Cardiac muscle cell (in vitro differentiated cells and primary cell): ENCODE results near the gene ICE2. TPM values are rescaled to one million over a fixed set of nuclear protein-coding genes. Genes with fewer than 3 reads are reported as not detected.
A peak's percentile ranks its signal among the peaks of the same experiment; 100 is the strongest.

Experiments used
- DNase-seq, 2 donors: peaks; one replicate each; pipeline versions ENCODE4 v3.0.0 to v3.0.0-alpha.2; 2010 to 2017; ENCODE audit warnings: low read depth in 1 of 2, low spot score in 1 of 2
- H3K27ac ChIP-seq: fragments of 200-600 bp; sonication (generic); 2 replicates; pipeline ENCODE4 v1.5.1; 2016
- H3K27me3 ChIP-seq: fragments of 200-600 bp; sonication (generic); 2 replicates; pipeline ENCODE4 v1.6.0; 2016; ENCODE audit warnings: control low read depth
- H3K36me3 ChIP-seq: fragments of 200-600 bp; sonication (generic); 2 replicates; pipeline ENCODE4 v1.5.1; 2016; ENCODE audit warnings: control low read depth
- H3K4me1 ChIP-seq: fragments of 200-600 bp; sonication (generic); 2 replicates; pipeline ENCODE4 v1.8.1; 2017; ENCODE audit warnings: low read depth, mild to moderate bottlenecking, mixed run types
- H3K4me3 ChIP-seq: fragments of 200-600 bp; sonication (generic); 2 replicates; pipeline ENCODE4 v1.5.1; 2016; ENCODE audit warnings: mild to moderate bottlenecking
- H3K9me3 ChIP-seq: fragments of 200-600 bp; sonication (generic); 2 replicates; pipeline ENCODE4 v1.5.1; 2017; ENCODE audit warnings: low read depth, mild to moderate bottlenecking, control low read depth
- polyA plus RNA-seq: library from polyadenylated mRNA; unstranded; fragments of >200 nt; fragmentation: Nextera tagmentation; extraction: Ambion mirVana; gene quantifications from 2 replicates; pipeline ENCODE4 v1.2.1, GENCODE V29; 2016
- total RNA-seq: library from RNA; depleted of rRNA; stranded (reverse); fragments of >200 nt; gene quantifications from 2 replicates; pipeline ENCODE4 v1.2.3, GENCODE V29; 2016
- TF ChIP-seq, protein P1 (sequence below): IDR thresholded peaks from 2 replicates; pipeline ENCODE4 v1.5.1; 2012; ENCODE audit warnings: low read depth, mild to moderate bottlenecking, low read length

Gene ICE2
- total and polyA plus RNA-seq, 2 experiments from 2014 or later: 26.4 to 41.5 TPM

DNA sequence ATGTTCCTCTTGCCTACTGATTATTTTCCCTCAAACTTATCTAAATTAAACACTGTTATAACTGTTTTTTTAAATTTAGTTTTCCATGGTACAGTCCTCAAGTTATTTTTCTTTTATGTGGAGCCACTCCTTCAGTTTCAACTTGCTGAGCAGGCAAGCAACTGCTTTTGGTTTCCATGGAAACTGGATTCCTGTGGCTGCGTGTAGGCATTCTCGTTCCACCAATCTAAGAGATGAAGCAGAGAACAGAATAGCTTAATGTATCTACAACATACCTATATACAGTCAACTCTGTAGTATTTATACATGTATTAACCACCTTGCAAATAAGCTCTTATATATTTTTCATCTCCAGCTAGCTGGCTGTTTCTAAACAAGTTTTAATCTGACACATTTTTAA lies 55.4 kb downstream of the ICE2 start:
- no peak overlapping the region for H3K27ac ChIP-seq
- no peaks in the 10 kb centered on the region for H3K9me3 ChIP-seq
- DNase-seq: peak; percentile 75 to 93
- H3K4me3 ChIP-seq: no peak overlapping the region
- TF ChIP-seq, protein P1, sequence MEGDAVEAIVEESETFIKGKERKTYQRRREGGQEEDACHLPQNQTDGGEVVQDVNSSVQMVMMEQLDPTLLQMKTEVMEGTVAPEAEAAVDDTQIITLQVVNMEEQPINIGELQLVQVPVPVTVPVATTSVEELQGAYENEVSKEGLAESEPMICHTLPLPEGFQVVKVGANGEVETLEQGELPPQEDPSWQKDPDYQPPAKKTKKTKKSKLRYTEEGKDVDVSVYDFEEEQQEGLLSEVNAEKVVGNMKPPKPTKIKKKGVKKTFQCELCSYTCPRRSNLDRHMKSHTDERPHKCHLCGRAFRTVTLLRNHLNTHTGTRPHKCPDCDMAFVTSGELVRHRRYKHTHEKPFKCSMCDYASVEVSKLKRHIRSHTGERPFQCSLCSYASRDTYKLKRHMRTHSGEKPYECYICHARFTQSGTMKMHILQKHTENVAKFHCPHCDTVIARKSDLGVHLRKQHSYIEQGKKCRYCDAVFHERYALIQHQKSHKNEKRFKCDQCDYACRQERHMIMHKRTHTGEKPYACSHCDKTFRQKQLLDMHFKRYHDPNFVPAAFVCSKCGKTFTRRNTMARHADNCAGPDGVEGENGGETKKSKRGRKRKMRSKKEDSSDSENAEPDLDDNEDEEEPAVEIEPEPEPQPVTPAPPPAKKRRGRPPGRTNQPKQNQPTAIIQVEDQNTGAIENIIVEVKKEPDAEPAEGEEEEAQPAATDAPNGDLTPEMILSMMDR: no peak
- peaks cover 9% of the 10 kb centered on the region for H3K4me1 ChIP-seq
- H3K27me3 ChIP-seq: no peaks in the 10 kb centered on the region
- peaks cover 8% of the 10 kb centered on the region for H3K36me3 ChIP-seq

GRCh38 chr15:60421544-60421943 lies 57.4 kb downstream of the ICE2 start:
- DNase-seq: peak in 1 of 2 donors; percentile 85
- no peak overlapping the region for H3K27ac ChIP-seq
- TF ChIP-seq, protein P1: no peak
- H3K36me3 ChIP-seq: peaks cover 8% of the 10 kb centered on the region
- no peak overlapping the region for H3K4me3 ChIP-seq
- no peaks in the 10 kb centered on the region for H3K27me3 ChIP-seq
- H3K9me3 ChIP-seq: no peaks in the 10 kb centered on the region
- peaks cover 9% of the 10 kb centered on the region for H3K4me1 ChIP-seq

GRCh38 chr15:60420203-60420716 lies 58.7 kb downstream of the ICE2 start:
- DNase-seq: no peak
- Histone ChIP-seq H3K36me3 (peaks cover 3% of the 10 kb centered on the region), H3K9me3 (no peaks in the 10 kb centered on the region), H3K4me1 (peaks cover 9% of the 10 kb centered on the region), H3K4me3 (no peak overlapping the region), H3K27ac (no peak overlapping the region), H3K27me3 (no peaks in the 10 kb centered on the region)
- TF ChIP-seq, protein P1: no peak

GRCh38 chr15:60419753-60420152 lies 59.2 kb downstream of the ICE2 start:
- Histone ChIP-seq H3K4me1 (peaks cover 9% of the 10 kb centered on the region), H3K27me3 (no peaks in the 10 kb centered on the region), H3K9me3 (no peaks in the 10 kb centered on the region), H3K36me3 (peaks cover 3% of the 10 kb centered on the region), H3K4me3 (no peak overlapping the region), H3K27ac (no peak overlapping the region)
- TF ChIP-seq, protein P1: no peak
- peak in 1 of 2 donors; percentile 41 for DNase-seq

DNA sequence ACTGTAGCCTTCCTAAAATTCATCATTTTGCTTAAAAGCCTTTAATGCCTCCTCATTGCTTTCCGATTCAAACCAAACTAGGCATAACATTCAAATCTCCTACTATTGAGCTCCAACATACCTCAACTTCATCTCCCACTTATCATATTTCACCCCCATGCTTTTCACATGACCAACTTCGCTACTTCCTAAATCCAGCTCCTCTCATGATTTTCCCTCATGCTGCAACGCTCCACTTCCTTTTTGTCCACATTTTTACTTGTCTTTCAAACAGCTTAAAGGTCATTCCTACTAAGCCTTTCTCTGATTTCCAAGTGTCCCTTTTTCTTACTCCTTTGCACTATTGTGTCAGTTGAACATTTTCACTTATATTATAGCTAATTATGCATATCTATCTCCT lies 60.8 kb downstream of the ICE2 start:
- no peak for DNase-seq
- Histone ChIP-seq H3K4me1 (no peaks in the 10 kb centered on the region), H3K9me3 (no peaks in the 10 kb centered on the region), H3K27ac (no peak overlapping the region), H3K27me3 (no peaks in the 10 kb centered on the region), H3K4me3 (no peak overlapping the region), H3K36me3 (peaks cover 3% of the 10 kb centered on the region)
- TF ChIP-seq, protein P1: no peak

DNA sequence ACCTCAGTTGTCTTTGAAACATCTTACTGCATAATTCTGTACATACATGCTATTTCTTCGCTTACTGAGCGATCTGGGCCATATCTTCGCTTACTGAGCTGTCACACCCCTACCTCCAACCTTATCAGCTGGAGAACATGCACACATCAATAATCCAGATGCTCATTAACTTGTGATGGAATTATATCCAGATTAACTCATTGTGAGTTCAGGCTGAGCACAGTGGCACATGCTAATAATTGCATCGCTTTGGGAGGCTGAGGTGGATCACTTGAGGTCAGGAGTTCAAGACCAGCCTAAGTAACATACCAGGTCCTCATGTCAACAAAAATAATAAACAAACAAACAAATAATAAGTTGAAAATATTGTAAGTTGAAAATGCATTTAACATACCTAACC lies 61.8 kb downstream of the ICE2 start:
- Histone ChIP-seq H3K4me1 (no peaks in the 10 kb centered on the region), H3K9me3 (no peaks in the 10 kb centered on the region), H3K27ac (no peak overlapping the region), H3K27me3 (no peaks in the 10 kb centered on the region), H3K4me3 (no peak overlapping the region), H3K36me3 (peaks cover 3% of the 10 kb centered on the region)
- DNase-seq: no peak
- TF ChIP-seq, protein P1: no peak
